NOMO-1 treated with DMSO at 0.1 percent for 48 hours (cell line): Measurements from ENCODE around the gene ARL4C.

ENCODE experiments used
- DNase-seq: peaks from one replicate; lab custom pipeline; 2025; ENCODE audit not compliant: unreplicated experiment; lab: John Stamatoyannopoulos, UW

Gene ARL4C

GRCh38 chr2:234496835-234497593 is at the start of gene ARL4C:
Gene ARL4C, minus strand, starts transcription at chr2:234497081. Its CDS starts 495 bp downstream, at chr2:234496586.
- no peak for DNase-seq

- DNase-seq = peak; percentile 22
Measured at GRCh38 chr2:234544659-234545611, 48.1 kb upstream of the ARL4C start.

GRCh38 chr2:234542742-234543141 is 45.9 kb upstream of the ARL4C start:
- DNase-seq = no peak

GRCh38 chr2:234537929-234538328 is 41.0 kb upstream of the ARL4C start:
- DNase-seq = no peak

- DNase-seq = no peak
Measured at GRCh38 chr2:234536178-234536965, 39.5 kb upstream of the ARL4C start.

GRCh38 chr2:234535464-234535863 is 38.6 kb upstream of the ARL4C start:
- no peak for DNase-seq

GRCh38 chr2:234534515-234534914 is 37.6 kb upstream of the ARL4C start:
- DNase-seq = no peak

GRCh38 chr2:234533626-234534025 is 36.7 kb upstream of the ARL4C start:
- DNase-seq = no peak

GRCh38 chr2:234528410-234529148 is 31.7 kb upstream of the ARL4C start:
- no peak for DNase-seq

GRCh38 chr2:234526711-234527110 is 29.8 kb upstream of the ARL4C start:
- DNase-seq = no peak

GRCh38 chr2:234521536-234521935 is 24.7 kb upstream of the ARL4C start:
- DNase-seq = no peak

- no peak for DNase-seq
Measured at GRCh38 chr2:234518986-234519642, 22.2 kb upstream of the ARL4C start.

- no peak for DNase-seq
Measured at GRCh38 chr2:234517971-234518370, 21.1 kb upstream of the ARL4C start.

GRCh38 chr2:234514873-234515638 is 18.2 kb upstream of the ARL4C start:
- no peak for DNase-seq

GRCh38 chr2:234514099-234514498 is 17.2 kb upstream of the ARL4C start:
- no peak for DNase-seq

GRCh38 chr2:234512884-234513669 is 16.2 kb upstream of the ARL4C start:
- no peak for DNase-seq

GRCh38 chr2:234502919-234503285 is 6.0 kb upstream of the ARL4C start:
- DNase-seq = no peak

GRCh38 chr2:234502285-234502918 is 5.5 kb upstream of the ARL4C start:
- no peak for DNase-seq
